BLaER1 treated with 17β-estradiol and CSF1 and Interleukin-3, amounts not matched to agents 10 nM and 100 nM (cell line): ENCODE results near the gene AJAP1.
A peak's percentile ranks its signal among the peaks of the same experiment; 100 is the strongest.

Experiments used
- H3K27ac ChIP-seq, 11 experiments: shearing (Covaris generic); formaldehyde crosslinking; 2 replicates each; pipeline ENCODE4 v1.8.1; 2022
- H3K27me3 ChIP-seq, 11 experiments: shearing (Covaris generic); formaldehyde crosslinking; 2 replicates each; pipeline ENCODE4 v1.8.1; 2022
- H3K36me3 ChIP-seq, 11 experiments: shearing (Covaris generic); formaldehyde crosslinking; 2 replicates each; pipeline ENCODE4 v1.8.1; 2022
- H3K4me1 ChIP-seq, 10 experiments: shearing (Covaris generic); formaldehyde crosslinking; 2 replicates each; pipeline ENCODE4 v1.8.1; 2022
- H3K4me2 ChIP-seq, 11 experiments: shearing (Covaris generic); formaldehyde crosslinking; 2 replicates each; pipeline ENCODE4 v1.8.1; 2022
- H3K4me3 ChIP-seq, 10 experiments: shearing (Covaris generic); formaldehyde crosslinking; 2 replicates each; pipeline ENCODE4 v1.8.1; 2022
- H3K9ac ChIP-seq, 11 experiments: shearing (Covaris generic); formaldehyde crosslinking; 2 replicates each; pipeline ENCODE4 v1.8.1; 2022
- H3K9me3 ChIP-seq, 11 experiments: shearing (Covaris generic); formaldehyde crosslinking; replicated peaks in 1 of 11; 2 replicates each; pipeline ENCODE4 v1.8.1; 2022
- H4K20me1 ChIP-seq, 11 experiments: shearing (Covaris generic); formaldehyde crosslinking; 2 replicates each; pipeline ENCODE4 v1.8.1; 2022
- Cebpa-rat ChIP-seq, 11 experiments: shearing (Covaris generic); IDR thresholded peaks; 2 replicates each; pipeline ENCODE4 v1.8.1; 2022

AJAP1 gene

GRCh38 chr1:4733446-4734177 lies 79.2 kb downstream of the AJAP1 start:
- H3K36me3 ChIP-seq, result no peaks in the 10 kb centered on the region
- peaks cover 19 to 34% (median 30%) of the 10 kb centered on the region in 10 experiments for H3K4me1 ChIP-seq
- no peak overlapping the region for H3K4me2 ChIP-seq
- no peak for TF ChIP-seq Cebpa-rat (IDR thresholded peaks at IDR 0.05)
- peaks cover 8 to 12% (median 10%) of the 10 kb centered on the region in 11 experiments for H3K9me3 ChIP-seq
- peaks cover 0 to 97% (median 5%) of the 10 kb centered on the region in 11 experiments; a peak in 11 of 22 replicates for H3K27me3 ChIP-seq
- H3K27ac ChIP-seq, result no peak overlapping the region
- H3K9ac ChIP-seq, result no peak overlapping the region
- H4K20me1 ChIP-seq, result peaks cover 14 to 85% (median 34%) of the 10 kb centered on the region in 11 experiments; a peak in 19 of 22 replicates
- H3K4me3 ChIP-seq, result no peak overlapping the region

GRCh38 chr1:4734219-4734618 lies 79.8 kb downstream of the AJAP1 start:
- peaks cover 0 to 97% (median 5%) of the 10 kb centered on the region in 11 experiments; a peak in 11 of 22 replicates for H3K27me3 ChIP-seq
- no peak for TF ChIP-seq Cebpa-rat (IDR thresholded peaks at IDR 0.05)

GRCh38 chr1:4734791-4735190 lies 80.4 kb downstream of the AJAP1 start:
- Histone ChIP-seq H3K9me3 (peaks cover 15 to 21% (median 17%) of the 10 kb centered on the region in 11 experiments), H4K20me1 (peaks cover 14 to 77% (median 34%) of the 10 kb centered on the region in 11 experiments; a peak in 19 of 22 replicates), H3K4me2 (peak overlapping the region in 2 of 11 experiments; percentile 74 to 79; a peak in 1 of 22 replicates), H3K9ac (no peak overlapping the region), H3K4me1 (peaks cover 19 to 34% (median 30%) of the 10 kb centered on the region in 10 experiments), H3K36me3 (no peaks in the 10 kb centered on the region), H3K4me3 (no peak overlapping the region), H3K27ac (no peak overlapping the region), H3K27me3 (peaks cover 0 to 97% (median 5%) of the 10 kb centered on the region in 11 experiments; a peak in 11 of 22 replicates)
- no peak for TF ChIP-seq Cebpa-rat (IDR thresholded peaks at IDR 0.05)

More at GRCh38 chr1:4734219-4734618, 79.8 kb downstream of the AJAP1 start:
- no peak overlapping the region for H3K9ac ChIP-seq
- peaks cover 14 to 82% (median 34%) of the 10 kb centered on the region in 11 experiments; a peak in 19 of 22 replicates for H4K20me1 ChIP-seq
- H3K9me3 ChIP-seq, result peaks cover 14 to 18% (median 16%) of the 10 kb centered on the region in 11 experiments
- H3K27ac ChIP-seq, result no peak overlapping the region
- no peak overlapping the region for H3K4me2 ChIP-seq
- no peaks in the 10 kb centered on the region for H3K36me3 ChIP-seq
- no peak overlapping the region for H3K4me3 ChIP-seq
- peaks cover 19 to 34% (median 30%) of the 10 kb centered on the region in 10 experiments for H3K4me1 ChIP-seq

GRCh38 chr1:4736254-4736653 lies 81.8 kb downstream of the AJAP1 start:
- Histone ChIP-seq H3K4me1 (peaks cover 19 to 34% (median 30%) of the 10 kb centered on the region in 10 experiments), H3K36me3 (no peaks in the 10 kb centered on the region), H3K4me3 (no peak overlapping the region; a peak in 1 of 20 replicates), H3K27me3 (peaks cover 0 to 92% (median 5%) of the 10 kb centered on the region in 11 experiments; a peak in 11 of 22 replicates), H4K20me1 (peaks cover 14 to 63% (median 34%) of the 10 kb centered on the region in 11 experiments; a peak in 19 of 22 replicates), H3K4me2 (peak overlapping the region; percentile 53 to 79 (median 71)), H3K27ac (no peak overlapping the region), H3K9me3 (peaks cover 15 to 21% (median 17%) of the 10 kb centered on the region in 11 experiments), H3K9ac (no peak overlapping the region)
- TF ChIP-seq Cebpa-rat (IDR thresholded peaks at IDR 0.05), result no peak

- Histone ChIP-seq H4K20me1 (peaks cover 0 to 14% (median 2%) of the 10 kb centered on the region in 11 experiments; a peak in 10 of 22 replicates), H3K9ac (no peak overlapping the region), H3K36me3 (no peaks in the 10 kb centered on the region), H3K27ac (no peak overlapping the region), H3K27me3 (peaks cover 0 to 94% (median 0%) of the 10 kb centered on the region in 11 experiments; a peak in 8 of 22 replicates), H3K9me3 (peaks cover 15 to 21% (median 17%) of the 10 kb centered on the region in 11 experiments), H3K4me1 (peaks cover 8 to 55% (median 44%) of the 10 kb centered on the region in 10 experiments), H3K4me3 (no peak overlapping the region), H3K4me2 (0 out of 22 replicates have a peak overlapping the region, but pooled peaks of 1 of the 11 experiments have one; percentile 85)
- no peak for TF ChIP-seq Cebpa-rat (IDR thresholded peaks at IDR 0.05)
Measured at GRCh38 chr1:4741876-4742423, 87.5 kb downstream of the AJAP1 start.

- no peak for TF ChIP-seq Cebpa-rat (IDR thresholded peaks at IDR 0.05)
- peaks cover 0 to 11% (median 0%) of the 10 kb centered on the region in 11 experiments; a peak in 3 of 22 replicates for H4K20me1 ChIP-seq
- peak overlapping the region in 9 of 11 experiments; percentile 43 to 85 (median 76); a peak in 18 of 22 replicates for H3K4me2 ChIP-seq
- H3K36me3 ChIP-seq, result no peaks in the 10 kb centered on the region
- no peak overlapping the region; a peak in 1 of 20 replicates for H3K4me3 ChIP-seq
- peaks cover 0 to 78% (median 0%) of the 10 kb centered on the region in 11 experiments; a peak in 7 of 22 replicates for H3K27me3 ChIP-seq
- peak overlapping the region in 4 of 11 experiments; percentile 31 to 60 (median 55); a peak in 7 of 22 replicates for H3K27ac ChIP-seq
- H3K4me1 ChIP-seq, result peaks cover 4 to 41% (median 33%) of the 10 kb centered on the region in 10 experiments; a peak in 17 of 20 replicates
- peaks cover under 1 to 6% (median 2%) of the 10 kb centered on the region in 11 experiments; a peak in 19 of 22 replicates for H3K9me3 ChIP-seq
- peak overlapping the region in 3 of 11 experiments; percentile 7 to 36 (median 24); a peak in 1 of 22 replicates for H3K9ac ChIP-seq
Measured at GRCh38 chr1:4743978-4744750, 89.8 kb downstream of the AJAP1 start.

GRCh38 chr1:4745560-4745959 lies 91.2 kb downstream of the AJAP1 start:
- no peaks in the 10 kb centered on the region for H3K36me3 ChIP-seq
- H3K4me3 ChIP-seq, result no peak overlapping the region
- H3K27ac ChIP-seq, result peak overlapping the region in 2 of 11 experiments; percentile 57; a peak in 1 of 22 replicates
- no peak overlapping the region for H3K9ac ChIP-seq
- peak overlapping the region in 9 of 11 experiments; percentile 17 to 85 (median 76); a peak in 16 of 22 replicates for H3K4me2 ChIP-seq
- no peak for TF ChIP-seq Cebpa-rat (IDR thresholded peaks at IDR 0.05)
- H4K20me1 ChIP-seq, result peaks cover 0 to 17% (median 0%) of the 10 kb centered on the region in 11 experiments; a peak in 4 of 22 replicates
- H3K27me3 ChIP-seq, result peaks cover 0 to 69% (median 0%) of the 10 kb centered on the region in 11 experiments; a peak in 6 of 22 replicates
- peaks cover 4 to 41% (median 33%) of the 10 kb centered on the region in 10 experiments; a peak in 17 of 20 replicates for H3K4me1 ChIP-seq
- H3K9me3 ChIP-seq, result no peaks in the 10 kb centered on the region

- H4K20me1 ChIP-seq, result peaks cover 0 to 18% (median 0%) of the 10 kb centered on the region in 11 experiments; a peak in 4 of 22 replicates
- H3K27me3 ChIP-seq, result peaks cover 0 to 35% (median 0%) of the 10 kb centered on the region in 11 experiments; a peak in 4 of 22 replicates
- H3K4me3 ChIP-seq, result no peak overlapping the region
- H3K4me2 ChIP-seq, result no peak overlapping the region
- peaks cover 10 to 11% (median 10%) of the 10 kb centered on the region in 11 experiments for H3K9me3 ChIP-seq
- H3K36me3 ChIP-seq, result no peaks in the 10 kb centered on the region
- H3K9ac ChIP-seq, result no peak overlapping the region
- H3K4me1 ChIP-seq, result peaks cover 0 to 19% (median 16%) of the 10 kb centered on the region in 10 experiments; a peak in 16 of 20 replicates
- no peak overlapping the region for H3K27ac ChIP-seq
- TF ChIP-seq Cebpa-rat (IDR thresholded peaks at IDR 0.05), result no peak
Measured at GRCh38 chr1:4749406-4749805, 95.0 kb downstream of the AJAP1 start.
